Articular chondrocyte of knee joint (primary cell): ENCODE data around the gene NPEPPS. TPM values are rescaled to one million over a fixed set of nuclear protein-coding genes. Genes with fewer than 3 reads are reported as not detected.

Source experiments
- small RNA-seq: library from RNA; depleted of rRNA; stranded (forward); fragments of <200 nt; gene quantifications from one replicate; pipeline ENCODE3, GENCODE V24; 2012
- total RNA-seq: library from RNA; depleted of rRNA; stranded (reverse); fragments of >200 nt; gene quantifications from 2 replicates; pipeline ENCODE4 v1.2.3, GENCODE V29; 2012

Gene NPEPPS, protein sequence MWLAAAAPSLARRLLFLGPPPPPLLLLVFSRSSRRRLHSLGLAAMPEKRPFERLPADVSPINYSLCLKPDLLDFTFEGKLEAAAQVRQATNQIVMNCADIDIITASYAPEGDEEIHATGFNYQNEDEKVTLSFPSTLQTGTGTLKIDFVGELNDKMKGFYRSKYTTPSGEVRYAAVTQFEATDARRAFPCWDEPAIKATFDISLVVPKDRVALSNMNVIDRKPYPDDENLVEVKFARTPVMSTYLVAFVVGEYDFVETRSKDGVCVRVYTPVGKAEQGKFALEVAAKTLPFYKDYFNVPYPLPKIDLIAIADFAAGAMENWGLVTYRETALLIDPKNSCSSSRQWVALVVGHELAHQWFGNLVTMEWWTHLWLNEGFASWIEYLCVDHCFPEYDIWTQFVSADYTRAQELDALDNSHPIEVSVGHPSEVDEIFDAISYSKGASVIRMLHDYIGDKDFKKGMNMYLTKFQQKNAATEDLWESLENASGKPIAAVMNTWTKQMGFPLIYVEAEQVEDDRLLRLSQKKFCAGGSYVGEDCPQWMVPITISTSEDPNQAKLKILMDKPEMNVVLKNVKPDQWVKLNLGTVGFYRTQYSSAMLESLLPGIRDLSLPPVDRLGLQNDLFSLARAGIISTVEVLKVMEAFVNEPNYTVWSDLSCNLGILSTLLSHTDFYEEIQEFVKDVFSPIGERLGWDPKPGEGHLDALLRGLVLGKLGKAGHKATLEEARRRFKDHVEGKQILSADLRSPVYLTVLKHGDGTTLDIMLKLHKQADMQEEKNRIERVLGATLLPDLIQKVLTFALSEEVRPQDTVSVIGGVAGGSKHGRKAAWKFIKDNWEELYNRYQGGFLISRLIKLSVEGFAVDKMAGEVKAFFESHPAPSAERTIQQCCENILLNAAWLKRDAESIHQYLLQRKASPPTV
- total RNA-seq, result 111 and 117 TPM in 2 replicates

GRCh38 chr17:47530557-47531232, at the start of gene NPEPPS:
TSS of gene NPEPPS (plus strand) at chr17:47531108. CDS start at chr17:47531301, 193 bp downstream.

GRCh38 chr17:47649153-47649971, 118.5 kb downstream of the NPEPPS start, which contains the start of gene KPNB1:
TSS of gene KPNB1 (plus strand) at chr17:47649919. CDS start at chr17:47650245, 326 bp downstream.

Small RNAs within 50 kb of the gene (small RNA-seq; reads per million reads assigned to genes)
- not detected for gene RF00019

Other genes starting within 250 kb of the NPEPPS start
- 7.6 and 8.5 TPM in 2 replicates for gene EFCAB13, start 207.2 kb upstream of the NPEPPS start, total RNA-seq
- gene KPNB1, start 118.8 kb downstream of the NPEPPS start, total RNA-seq, result 282 and 311 TPM in 2 replicates
- 11.1 and 12.5 TPM in 2 replicates for gene TBKBP1, start 163.1 kb downstream of the NPEPPS start, total RNA-seq
- not detected in 2 replicates for gene TBX21, start 202.1 kb downstream of the NPEPPS start, total RNA-seq